ENCODE data around the gene NTN5. TPM values are rescaled to one million over a fixed set of nuclear protein-coding genes. Genes with fewer than 3 reads are reported as not detected.

NTN5 gene
- total and polyA plus RNA-seq, 9 of the 15 experiments (the other 6 are each of a cell fraction or from before 2014, with no cell fraction given), result not detected

- TF ChIP-seq ZNF280B (CRISPR knock-in tag; IDR thresholded peaks at IDR 0.05) (no peak), ZBTB7A (IDR thresholded peaks at IDR 0.05; ENCODE audit: borderline replicate concordance, control insufficient read depth, low read depth, low read length) (peak; percentile 19; the same call in 1 of the 2 replicates), ETS1 (conservative IDR thresholded peaks at IDR 0.05; ENCODE audit: control insufficient read depth, low read depth, low read length) (0 out of 2 replicates have a peak, but pooled peaks have one; percentile 11), E4F1 (CRISPR knock-in tag; IDR thresholded peaks at IDR 0.05; ENCODE audit: borderline replicate concordance) (no peak), MXI1 (IDR thresholded peaks at IDR 0.05; ENCODE audit: low read depth, low read length) (0 out of 2 replicates have a peak, but pooled peaks have one; percentile 6), MEF2A (IDR thresholded peaks at IDR 0.05; ENCODE audit: control insufficient read depth, low read depth, low read length) (no peak), MCM3 (IDR thresholded peaks at IDR 0.05) (no peak), ZNF263 (CRISPR knock-in tag; IDR thresholded peaks at IDR 0.05; ENCODE audit: borderline replicate concordance) (no peak; the same call in 1 of the 2 replicates), FOXP4 (CRISPR knock-in tag; IDR thresholded peaks at IDR 0.05; ENCODE audit: borderline replicate concordance) (no peak), CTBP1 (IDR thresholded peaks at IDR 0.05; ENCODE audit: borderline replicate concordance) (0 out of 2 replicates have a peak, but pooled peaks have one; percentile 15), CBFA2T3 (IDR thresholded peaks at IDR 0.05) (peak; percentile 24; the same call in 1 of the 2 replicates), CTCF (IDR thresholded peaks at IDR 0.05 in 2 of 3, conservative IDR thresholded peaks at IDR 0.05 in 1 of 3; ENCODE audit: insufficient read depth in 2 of 3, low read depth in 1 of 3, low read length in 3 of 3) (peak; percentile 33 to 49 (median 39); a peak in 5 of 6 replicates)
Measured at GRCh38 chr19:48713041-48713863, 40.4 kb upstream of the NTN5 start (continued).
